Astrocyte (in vitro differentiated cells and primary cell): ENCODE measurements around the gene CST3.

ENCODE experiments used
- EZH2 ChIP-seq: IDR thresholded peaks from 2 replicates; pipeline ENCODE4 v1.6.1; 2012; ENCODE audit warnings: mild to moderate bottlenecking, low read length, inconsistent platforms; ENCODE audit not compliant: insufficient read depth
- TF ChIP-seq, protein P1 (sequence below): IDR thresholded peaks from 2 replicates; pipeline ENCODE4 v1.5.1; 2011; ENCODE audit warnings: low read depth, mild to moderate bottlenecking, inconsistent platforms, low read length, moderate library complexity; ENCODE audit not compliant: insufficient read depth

DNA sequence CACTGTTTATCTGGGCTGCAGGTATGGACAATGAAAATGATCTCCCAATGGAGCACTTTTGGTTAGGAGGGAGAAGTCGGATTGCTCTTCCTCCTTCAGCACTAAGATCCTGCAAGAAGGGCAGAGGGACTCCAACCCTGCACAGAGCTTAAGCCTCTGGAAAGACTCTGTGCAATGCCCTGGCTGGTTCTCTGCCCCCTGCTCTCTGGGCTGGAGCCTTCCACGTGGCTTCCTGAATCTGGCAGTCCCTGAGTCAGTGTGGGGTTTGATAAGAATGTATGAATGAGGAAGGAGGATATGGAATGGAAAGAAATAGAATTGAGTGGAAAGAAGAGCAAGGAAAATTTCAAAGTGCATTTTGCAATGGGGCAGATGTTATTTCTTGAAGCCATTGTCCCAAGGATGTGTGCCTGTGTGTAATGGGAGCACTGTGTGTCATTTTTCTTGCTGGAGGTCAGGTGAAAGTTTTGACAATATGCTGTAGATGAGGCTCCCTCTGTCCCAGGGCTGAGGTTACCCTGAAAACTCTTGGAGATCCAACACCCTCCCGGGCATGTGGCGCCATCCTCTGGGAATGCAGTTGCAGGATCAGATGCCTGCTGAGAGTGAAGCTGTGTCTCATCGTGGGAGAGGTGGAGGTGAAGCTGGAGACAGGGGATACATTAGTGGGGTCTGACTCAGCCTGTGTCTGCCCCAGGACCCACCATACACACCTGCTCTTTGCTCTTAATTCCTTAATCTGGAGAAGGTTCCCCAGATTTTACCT, 53.1 kb downstream of the CST3 start:
- TF ChIP-seq, protein P1, sequence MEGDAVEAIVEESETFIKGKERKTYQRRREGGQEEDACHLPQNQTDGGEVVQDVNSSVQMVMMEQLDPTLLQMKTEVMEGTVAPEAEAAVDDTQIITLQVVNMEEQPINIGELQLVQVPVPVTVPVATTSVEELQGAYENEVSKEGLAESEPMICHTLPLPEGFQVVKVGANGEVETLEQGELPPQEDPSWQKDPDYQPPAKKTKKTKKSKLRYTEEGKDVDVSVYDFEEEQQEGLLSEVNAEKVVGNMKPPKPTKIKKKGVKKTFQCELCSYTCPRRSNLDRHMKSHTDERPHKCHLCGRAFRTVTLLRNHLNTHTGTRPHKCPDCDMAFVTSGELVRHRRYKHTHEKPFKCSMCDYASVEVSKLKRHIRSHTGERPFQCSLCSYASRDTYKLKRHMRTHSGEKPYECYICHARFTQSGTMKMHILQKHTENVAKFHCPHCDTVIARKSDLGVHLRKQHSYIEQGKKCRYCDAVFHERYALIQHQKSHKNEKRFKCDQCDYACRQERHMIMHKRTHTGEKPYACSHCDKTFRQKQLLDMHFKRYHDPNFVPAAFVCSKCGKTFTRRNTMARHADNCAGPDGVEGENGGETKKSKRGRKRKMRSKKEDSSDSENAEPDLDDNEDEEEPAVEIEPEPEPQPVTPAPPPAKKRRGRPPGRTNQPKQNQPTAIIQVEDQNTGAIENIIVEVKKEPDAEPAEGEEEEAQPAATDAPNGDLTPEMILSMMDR = no peak
- no peak for TF ChIP-seq EZH2
